Skeletal muscle satellite cell (primary cell): ENCODE measurements around the gene SIGLEC8.

Source experiments
- H3K27me3 ChIP-seq: 2 replicates; pipeline ENCODE4 v1.7.0; 2013; ENCODE audit warnings: low read length; ENCODE audit not compliant: control insufficient read depth, insufficient read depth
- H3K36me3 ChIP-seq: 2 replicates; pipeline ENCODE4 v1.7.0; 2013; ENCODE audit warnings: mild to moderate bottlenecking, control low read depth, low read length; ENCODE audit not compliant: insufficient read depth
- H3K4me1 ChIP-seq: 2 replicates; pipeline ENCODE4 v1.7.0; 2013; ENCODE audit warnings: low read length; ENCODE audit not compliant: control insufficient read depth, insufficient read depth
- H3K4me2 ChIP-seq: 2 replicates; pipeline ENCODE4 v1.7.0; 2013; ENCODE audit warnings: mild to moderate bottlenecking, low read length
- H3K4me3 ChIP-seq: 2 replicates; pipeline ENCODE4 v1.7.0; 2013; ENCODE audit warnings: low read length
- H3K9ac ChIP-seq: 2 replicates; pipeline ENCODE4 v1.7.0; 2013; ENCODE audit warnings: mild to moderate bottlenecking, low read depth, low read length, moderate library complexity
- H3K9me3 ChIP-seq: replicated peaks from 2 replicates; pipeline ENCODE4 v1.7.0; 2013; ENCODE audit warnings: mild to moderate bottlenecking, control low read depth, low read length

SIGLEC8 gene

GRCh38 chr19:51490676-51491075, 32.4 kb upstream of the SIGLEC8 start:
- Histone ChIP-seq H3K9ac (no peak overlapping the region), H3K4me1 (no peaks in the 10 kb centered on the region), H3K36me3 (no peaks in the 10 kb centered on the region), H3K27me3 (no peaks in the 10 kb centered on the region), H3K9me3 (peaks cover 5% of the 10 kb centered on the region), H3K4me3 (no peak overlapping the region), H3K4me2 (no peak overlapping the region)

- Histone ChIP-seq H3K36me3 (no peaks in the 10 kb centered on the region), H3K9me3 (peaks cover 13% of the 10 kb centered on the region), H3K9ac (no peak overlapping the region), H3K4me1 (no peaks in the 10 kb centered on the region), H3K27me3 (no peaks in the 10 kb centered on the region), H3K4me2 (no peak overlapping the region), H3K4me3 (no peak overlapping the region)
Observed at GRCh38 chr19:51489113-51489512, 30.9 kb upstream of the SIGLEC8 start.

DNA sequence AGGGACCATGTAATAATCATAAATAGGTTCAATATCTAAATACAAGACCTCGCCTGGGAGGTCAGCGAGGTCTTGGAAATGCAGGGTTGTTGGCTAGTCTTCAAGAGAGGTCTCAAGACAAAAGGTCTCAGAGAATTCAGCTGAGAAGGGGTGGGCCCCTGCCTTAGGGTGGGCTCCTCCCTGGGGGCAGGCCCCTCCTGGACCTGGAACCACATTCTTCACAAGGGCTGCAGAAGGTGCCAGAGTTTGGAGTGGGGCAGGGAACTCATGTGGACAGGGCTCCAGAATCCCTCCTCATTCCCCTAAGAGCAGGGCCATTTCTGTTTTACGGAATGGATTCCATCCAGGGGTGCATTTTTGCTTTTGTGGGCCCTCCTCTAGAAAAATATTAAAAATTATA, 30.2 kb upstream of the SIGLEC8 start:
- Histone ChIP-seq H3K9me3 (peaks cover 14% of the 10 kb centered on the region), H3K4me3 (no peak overlapping the region), H3K36me3 (no peaks in the 10 kb centered on the region), H3K27me3 (no peaks in the 10 kb centered on the region), H3K9ac (no peak overlapping the region), H3K4me2 (no peak overlapping the region), H3K4me1 (no peaks in the 10 kb centered on the region)

- Histone ChIP-seq H3K9ac (no peak overlapping the region), H3K4me3 (no peak overlapping the region), H3K9me3 (peaks cover 13% of the 10 kb centered on the region), H3K4me1 (no peaks in the 10 kb centered on the region), H3K27me3 (no peaks in the 10 kb centered on the region), H3K36me3 (no peaks in the 10 kb centered on the region), H3K4me2 (no peak overlapping the region)
Observed at GRCh38 chr19:51485960-51486660, 27.9 kb upstream of the SIGLEC8 start.

DNA sequence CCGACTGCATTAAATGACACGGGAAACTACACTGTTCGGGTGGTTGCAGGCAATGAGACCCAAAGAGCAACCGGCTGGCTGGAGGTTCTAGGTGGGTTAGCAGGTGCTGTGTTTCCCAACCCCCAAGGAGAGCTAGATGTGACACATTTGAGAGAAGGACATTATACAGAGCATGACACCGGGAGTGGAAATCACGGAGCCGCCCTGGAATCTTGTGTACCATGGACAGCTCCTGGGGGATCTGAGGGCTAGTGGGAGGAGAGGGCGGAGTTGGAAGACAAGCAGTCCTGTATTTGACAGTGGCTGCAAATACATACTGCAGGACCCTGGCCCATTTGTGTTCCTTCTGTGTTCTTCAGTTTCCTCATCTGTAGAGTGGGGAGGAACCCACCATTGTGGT, 22.3 kb upstream of the SIGLEC8 start:
- no peaks in the 10 kb centered on the region for H3K4me1 ChIP-seq
- no peak overlapping the region for H3K4me3 ChIP-seq
- H3K27me3 ChIP-seq: no peaks in the 10 kb centered on the region
- no peak overlapping the region for H3K4me2 ChIP-seq
- no peaks in the 10 kb centered on the region for H3K36me3 ChIP-seq
- no peak overlapping the region for H3K9ac ChIP-seq
- peaks cover 13% of the 10 kb centered on the region for H3K9me3 ChIP-seq

DNA sequence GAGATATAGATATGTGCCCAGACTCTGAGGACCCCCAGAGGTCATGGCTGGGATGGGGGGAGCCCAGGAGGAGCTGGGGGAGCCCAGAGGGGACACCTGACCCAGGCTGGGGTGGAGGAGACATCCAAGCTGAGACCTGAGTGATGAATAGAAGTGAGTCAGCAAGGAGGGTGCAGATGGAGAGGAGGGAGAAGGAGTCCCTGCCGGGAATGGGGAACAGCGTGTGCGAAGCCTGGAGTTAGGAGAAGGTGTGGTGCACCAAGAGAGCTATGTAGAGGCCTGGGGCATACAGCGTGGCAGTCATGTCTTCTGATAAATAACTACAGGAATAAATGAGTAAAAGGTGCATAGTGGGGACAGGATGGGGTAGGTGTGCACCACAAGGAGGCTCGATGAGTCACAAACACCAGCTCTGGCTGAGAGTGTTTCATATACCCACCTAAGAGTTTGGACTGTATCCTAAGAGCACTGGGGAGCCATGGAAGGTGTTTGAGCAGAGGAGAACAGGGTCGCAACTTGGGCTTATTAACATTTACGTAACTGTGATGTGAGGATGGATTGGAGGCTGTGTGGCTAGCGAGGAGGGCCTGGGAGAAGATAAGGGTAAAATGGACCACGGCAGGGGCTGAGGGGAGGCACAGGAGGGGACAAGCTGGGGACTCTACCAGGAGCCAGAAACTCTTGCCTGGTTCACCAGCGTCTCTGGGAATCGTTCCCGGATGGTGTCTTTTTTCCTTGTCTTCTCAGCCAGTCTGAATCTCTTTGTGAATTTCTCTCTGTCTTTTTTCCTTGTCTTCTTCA, 21.5 kb upstream of the SIGLEC8 start:
- Histone ChIP-seq H3K9ac (no peak overlapping the region), H3K4me3 (no peak overlapping the region), H3K9me3 (peaks cover 8% of the 10 kb centered on the region), H3K27me3 (no peaks in the 10 kb centered on the region), H3K4me1 (no peaks in the 10 kb centered on the region), H3K36me3 (no peaks in the 10 kb centered on the region), H3K4me2 (no peak overlapping the region)

DNA sequence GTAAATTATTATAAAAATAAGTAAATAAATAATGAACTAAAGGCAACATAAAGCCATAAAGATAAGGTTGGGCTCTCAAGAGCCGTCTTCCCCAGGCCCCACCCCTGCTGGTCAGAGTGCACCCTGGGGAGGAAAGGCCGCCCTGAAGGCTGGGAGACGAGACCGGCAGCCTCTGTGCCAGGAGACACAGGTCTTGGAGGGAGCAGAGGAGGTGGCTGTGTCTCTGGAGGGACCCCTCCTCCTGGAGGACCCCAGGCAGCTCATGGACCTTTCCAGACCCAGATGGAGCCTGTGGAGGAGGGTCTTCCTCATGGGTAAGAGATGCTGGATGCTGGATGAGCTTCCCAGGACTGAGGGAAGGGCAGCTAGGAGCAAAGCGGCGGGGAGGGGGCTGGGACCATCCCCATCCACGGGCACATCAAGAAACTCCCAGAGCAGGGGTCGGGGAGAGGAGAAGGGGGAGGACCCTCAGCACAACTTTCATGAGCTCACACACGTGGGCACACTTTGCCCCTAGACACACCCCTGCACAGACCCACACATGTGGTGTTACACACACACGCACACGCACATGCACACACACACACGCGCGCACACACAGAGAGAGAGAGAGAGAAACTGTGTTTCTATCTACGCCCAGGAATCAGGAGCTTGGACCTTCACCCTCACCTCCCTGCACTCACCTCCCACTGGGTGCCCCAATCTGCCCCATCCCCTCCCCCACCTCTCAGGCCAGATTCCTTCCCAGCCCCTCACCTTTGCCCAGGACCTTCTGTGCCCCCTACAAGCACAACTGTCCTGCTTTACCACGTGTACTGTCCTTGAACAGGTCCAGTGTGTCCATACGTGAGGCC, 20.4 kb upstream of the SIGLEC8 start, which contains the start of gene CEACAM18:
Gene CEACAM18, plus strand, starts transcription at position 159 of the 854 bp plus-strand sequence.
- Histone ChIP-seq H3K4me3 (no peak within 1 kb of the TSS), H3K36me3 (no peaks in the 10 kb centered on the region), H3K4me2 (no peak within 1 kb of the TSS), H3K27me3 (no peaks in the 10 kb centered on the region), H3K9me3 (peaks cover 3% of the 10 kb centered on the region), H3K9ac (no peak within 1 kb of the TSS), H3K4me1 (no peaks in the 10 kb centered on the region)

DNA sequence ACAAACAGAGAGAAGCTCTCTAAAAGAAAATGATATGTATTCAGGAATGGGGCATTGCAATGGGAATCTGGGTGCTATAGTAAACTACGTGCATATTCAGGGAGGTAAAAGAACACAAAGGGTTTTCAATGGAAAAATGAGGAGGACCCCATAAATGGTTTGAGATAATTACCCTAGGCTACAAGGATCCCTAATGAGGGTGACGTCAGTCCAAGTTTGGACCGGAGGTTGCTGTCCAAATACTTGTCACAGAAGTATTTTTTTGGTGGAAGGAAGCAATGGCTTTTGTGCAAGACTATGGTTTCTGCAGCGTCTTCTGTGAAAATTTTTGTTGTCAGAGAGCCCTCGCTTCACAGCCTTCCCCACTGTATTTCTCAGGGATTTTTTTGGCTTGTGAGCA, 19.1 kb upstream of the SIGLEC8 start:
- Histone ChIP-seq H3K9me3 (peaks cover 3% of the 10 kb centered on the region), H3K4me2 (no peak overlapping the region), H3K4me1 (no peaks in the 10 kb centered on the region), H3K27me3 (no peaks in the 10 kb centered on the region), H3K36me3 (no peaks in the 10 kb centered on the region), H3K9ac (no peak overlapping the region), H3K4me3 (no peak overlapping the region)

DNA sequence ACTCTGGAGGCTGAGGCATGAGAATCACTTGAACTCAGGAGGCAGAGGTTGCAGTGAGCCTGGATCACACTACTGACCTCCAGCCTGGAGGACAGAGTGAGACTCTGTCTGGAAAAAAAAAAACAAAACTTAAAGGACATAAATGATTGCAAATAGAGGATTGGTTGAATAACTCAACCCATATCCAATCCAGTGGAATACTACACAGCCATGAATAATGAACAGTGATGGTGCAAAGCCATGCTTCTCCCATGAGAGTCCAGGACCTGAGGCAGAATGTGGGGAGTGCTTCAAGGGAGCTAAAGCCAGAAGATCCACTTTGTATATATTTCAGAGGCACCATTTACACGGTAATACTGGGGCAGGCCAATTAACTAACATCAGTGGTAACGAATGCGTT, 17.9 kb upstream of the SIGLEC8 start:
- Histone ChIP-seq H3K4me2 (no peak overlapping the region), H3K4me1 (no peaks in the 10 kb centered on the region), H3K9me3 (peaks cover 3% of the 10 kb centered on the region), H3K27me3 (no peaks in the 10 kb centered on the region), H3K9ac (no peak overlapping the region), H3K4me3 (no peak overlapping the region), H3K36me3 (no peaks in the 10 kb centered on the region)

- Histone ChIP-seq H3K36me3 (no peaks in the 10 kb centered on the region), H3K4me3 (no peak overlapping the region), H3K27me3 (no peaks in the 10 kb centered on the region), H3K4me2 (no peak overlapping the region), H3K9me3 (no peaks in the 10 kb centered on the region), H3K9ac (no peak overlapping the region), H3K4me1 (no peaks in the 10 kb centered on the region)
Observed at GRCh38 chr19:51473009-51473707, 14.9 kb upstream of the SIGLEC8 start.

GRCh38 chr19:51472607-51473006, 14.4 kb upstream of the SIGLEC8 start:
- Histone ChIP-seq H3K4me3 (no peak overlapping the region), H3K36me3 (no peaks in the 10 kb centered on the region), H3K9ac (no peak overlapping the region), H3K4me1 (no peaks in the 10 kb centered on the region), H3K4me2 (no peak overlapping the region), H3K27me3 (no peaks in the 10 kb centered on the region), H3K9me3 (no peaks in the 10 kb centered on the region)
